Activated CD8-positive, alpha-beta memory T cell treated with anti-CD3 and anti-CD28 coated beads, Interleukin-2, amount 10 ng/mL, durations not matched to agents 7 days and 5 days (primary cell): Measurements from ENCODE around the gene NPW. TPM values are rescaled to one million over a fixed set of nuclear protein-coding genes. Genes with fewer than 3 reads are reported as not detected.
A peak's percentile ranks its signal among the peaks of the same experiment; 100 is the strongest.

Experiments used
- ATAC-seq: fragments of 150-1000 bp; cut with Tn5 transposase; one replicate; pipeline ENCODE4 v1.10.0; 2021; ENCODE audit warnings: moderate library complexity
- CTCF ChIA-PET: fragments of 350-600 bp; sonication (Branson Sonifier 250); formaldehyde crosslinking; loops from one replicate; lab custom pipeline; 2021; ENCODE audit warnings: antibody characterized with exemption; lab: Charles Lee
- DNase-seq: peaks from one replicate; pipeline ENCODE4 v3.0.0-alpha.2; 2020
- H3K27ac Mint-ChIP-seq: one replicate; pipeline ENCODE4 v1.8.0; 2021; ENCODE audit warnings: mild to moderate bottlenecking, mixed read lengths
- H3K27me3 Mint-ChIP-seq: one replicate; pipeline ENCODE4 v1.8.0; 2021; ENCODE audit warnings: mixed read lengths
- H3K36me3 Mint-ChIP-seq: one replicate; pipeline ENCODE4 v1.8.0; 2021; ENCODE audit warnings: mild to moderate bottlenecking, mixed read lengths
- H3K4me1 Mint-ChIP-seq: one replicate; pipeline ENCODE4 v1.8.0; 2021; ENCODE audit warnings: mixed read lengths
- H3K4me3 Mint-ChIP-seq: one replicate; pipeline ENCODE4 v1.8.0; 2021; ENCODE audit warnings: mild to moderate bottlenecking, moderate library complexity, mixed read lengths
- H3K9me3 Mint-ChIP-seq: one replicate; pipeline ENCODE4 v1.8.0; 2022; ENCODE audit warnings: low read depth, mixed read lengths
- total RNA-seq, 2 experiments: library from RNA; stranded (reverse); gene quantifications; one replicate each; pipeline ENCODE4 v1.2.3, GENCODE V29; 2021

NPW gene
- 1 to 10 TPM; 1.1 to 6.3 TPM for total RNA-seq

DNA sequence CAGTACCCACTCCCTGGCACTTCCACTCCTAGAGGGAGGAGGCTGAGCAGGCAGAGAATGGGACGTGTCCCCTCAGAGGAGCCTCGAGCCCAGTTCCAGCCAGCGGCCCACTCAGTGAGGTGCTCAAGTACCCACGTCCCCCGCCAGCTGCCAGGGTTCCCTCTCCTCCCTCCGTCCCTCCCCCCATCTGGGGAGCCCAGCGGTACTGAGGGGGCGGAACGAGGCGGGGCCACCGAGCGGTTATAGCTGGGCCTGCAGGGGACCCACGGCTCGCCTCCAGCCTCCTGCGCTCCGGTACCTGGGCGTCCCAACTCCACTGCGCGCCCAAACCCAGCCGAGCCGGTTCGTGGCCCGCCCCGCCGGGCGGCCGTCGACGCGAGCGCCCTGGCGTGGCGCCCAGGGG, at the start of gene NPW:
Gene NPW, plus strand, starts transcription at position 268 of the 403 bp plus-strand sequence.
- no peak for DNase-seq
- Mint-ChIP-seq H3K36me3 (no peaks in the 10 kb centered on the region), H3K27me3 (peaks cover 31% of the 10 kb centered on the region), H3K4me3 (no peak within 1 kb of the TSS), H3K27ac (no peak within 1 kb of the TSS), H3K9me3 (no peaks in the 10 kb centered on the region), H3K4me1 (peaks cover 12% of the 10 kb centered on the region)
- no peak for ATAC-seq
- CTCF ChIA-PET = interaction anchor here (1.5 to 7.6 kb wide), 2 partner anchors 11 to 123 kb away, joined by 3 to 118 read pairs; no protein-coding TSS in a partner anchor

DNA sequence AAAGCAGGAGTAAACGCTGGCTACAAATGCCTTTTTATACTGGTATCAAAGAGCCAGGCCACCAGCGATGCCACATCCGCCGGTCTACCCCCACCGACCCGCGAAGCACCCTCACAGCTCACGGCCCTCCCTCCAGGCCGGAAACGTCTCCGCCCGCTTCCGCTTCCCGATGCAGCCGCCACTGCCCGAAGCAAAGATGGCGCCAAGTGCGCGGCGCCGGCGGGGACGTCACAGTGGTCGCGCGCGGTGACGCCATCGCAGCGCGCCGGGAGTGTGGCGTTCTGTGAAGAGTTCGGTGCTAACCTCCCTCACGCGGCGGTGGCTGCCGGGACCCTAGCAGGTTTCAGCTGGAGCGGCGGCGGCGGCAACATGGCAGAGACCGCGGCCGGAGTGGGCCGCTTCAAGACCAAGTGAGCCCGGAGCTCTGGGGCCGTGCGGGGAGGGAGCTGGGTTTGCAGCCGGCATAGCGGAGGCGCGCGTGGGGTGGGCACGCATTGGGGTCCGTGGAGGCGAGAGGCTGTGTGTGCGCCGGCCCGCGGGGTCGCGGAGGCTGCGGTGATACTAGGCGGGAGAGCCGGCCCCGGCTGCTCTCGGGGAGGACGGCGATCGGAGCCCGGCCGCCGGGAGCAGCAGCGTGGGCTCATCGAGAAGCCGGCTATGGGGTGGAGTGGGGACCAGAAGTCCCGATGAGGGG, 47.6 kb upstream of the NPW start, which contains the start of gene TBL3:
Gene TBL3, plus strand, starts transcription at position 258 of the 694 bp plus-strand sequence. Its CDS starts 112 bp downstream, at position 370.
- peak within 1 kb of the TSS; percentile 98 for H3K27ac Mint-ChIP-seq
- H3K9me3 Mint-ChIP-seq = no peaks in the 10 kb centered on the region
- H3K27me3 Mint-ChIP-seq = no peaks in the 10 kb centered on the region
- peaks cover 25% of the 10 kb centered on the region for H3K4me1 Mint-ChIP-seq
- CTCF ChIA-PET = interaction anchor here (0.7 to 2.0 kb wide), 8 partner anchors 11 to 183 kb away, joined by 3 to 13 read pairs (median 3); partner anchors contain the start of genes GFER, MSRB1 and TRAF7
- DNase-seq (peak; percentile 98), ATAC-seq (peak; percentile 92)
- H3K36me3 Mint-ChIP-seq = peaks cover 2% of the 10 kb centered on the region
- H3K4me3 Mint-ChIP-seq = peak within 1 kb of the TSS; percentile 92

DNA sequence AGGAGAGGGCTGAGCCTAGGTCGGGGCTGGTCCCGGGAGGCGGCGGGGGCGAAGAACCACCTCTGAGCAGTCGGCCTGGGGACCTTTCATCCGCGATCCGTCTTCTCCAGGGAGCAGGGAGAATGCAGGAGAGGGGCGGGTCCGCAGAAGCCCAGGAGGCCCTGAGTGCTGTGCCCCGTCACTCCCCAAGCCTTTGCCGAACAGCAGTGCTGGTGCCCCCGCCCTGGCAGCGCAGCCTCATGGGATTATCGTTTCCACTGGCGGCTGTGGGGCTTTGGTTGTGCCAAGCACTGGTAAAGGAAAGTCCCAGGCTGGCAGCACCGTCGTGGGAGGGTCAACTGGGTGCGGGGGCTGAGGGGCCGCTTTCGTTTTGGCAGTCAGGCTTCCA, 47.1 kb upstream of the NPW start:
- Mint-ChIP-seq H3K36me3 (peaks cover 3% of the 10 kb centered on the region), H3K27me3 (no peaks in the 10 kb centered on the region), H3K27ac (peak overlapping the region; percentile 98), H3K4me3 (peak overlapping the region; percentile 92), H3K4me1 (peaks cover 25% of the 10 kb centered on the region), H3K9me3 (no peaks in the 10 kb centered on the region)
- CTCF ChIA-PET = interaction anchor here (0.9 to 2.0 kb wide), 5 partner anchors 11 to 50 kb away, joined by 3 to 13 read pairs (median 3); partner anchors contain the start of genes GFER and MSRB1
- ATAC-seq = peak; percentile 6
- DNase-seq = no peak

DNA sequence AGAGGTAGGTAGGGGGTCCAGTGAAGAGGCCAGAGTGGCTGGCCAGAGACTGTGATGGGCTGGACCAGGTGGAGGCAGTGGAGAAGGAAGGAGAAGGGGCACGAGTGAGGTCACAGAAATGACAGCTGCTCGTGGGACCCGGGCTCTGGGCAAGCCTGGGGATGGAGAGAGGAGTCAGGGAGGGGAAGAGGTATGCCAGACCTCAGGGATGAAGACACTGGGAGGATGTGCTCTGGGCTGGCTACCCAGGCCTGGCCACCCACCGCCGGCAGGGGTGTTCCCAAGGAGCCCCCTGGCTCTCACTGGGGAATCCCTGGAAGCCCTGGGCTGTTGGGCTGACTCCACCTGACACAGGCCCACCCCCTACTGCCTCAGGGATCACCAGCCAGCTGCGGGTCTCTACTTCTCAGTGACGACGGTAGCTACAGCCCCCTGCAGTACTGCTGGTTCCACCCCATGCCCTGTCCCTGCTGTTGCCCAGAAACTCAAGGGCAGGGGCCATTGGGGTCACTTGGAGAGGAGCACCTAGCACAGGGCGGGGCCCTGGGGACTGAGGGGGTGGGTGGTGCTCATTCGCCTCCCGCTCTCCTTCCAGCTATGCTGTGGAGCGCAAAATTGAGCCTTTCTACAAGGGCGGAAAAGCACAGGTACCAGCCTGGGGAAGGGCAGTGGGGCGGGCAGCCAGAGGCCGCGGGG, 46.0 kb upstream of the NPW start:
- Mint-ChIP-seq H3K9me3 (no peaks in the 10 kb centered on the region), H3K4me3 (no peak overlapping the region), H3K27ac (no peak overlapping the region), H3K27me3 (no peaks in the 10 kb centered on the region), H3K4me1 (peaks cover 25% of the 10 kb centered on the region), H3K36me3 (peaks cover 5% of the 10 kb centered on the region)
- CTCF ChIA-PET = interaction anchor here (1.1 kb wide), 1 partner anchor 49 kb away, joined by 3 read pairs; no protein-coding TSS in a partner anchor
- DNase-seq = no peak
- ATAC-seq = no peak

DNA sequence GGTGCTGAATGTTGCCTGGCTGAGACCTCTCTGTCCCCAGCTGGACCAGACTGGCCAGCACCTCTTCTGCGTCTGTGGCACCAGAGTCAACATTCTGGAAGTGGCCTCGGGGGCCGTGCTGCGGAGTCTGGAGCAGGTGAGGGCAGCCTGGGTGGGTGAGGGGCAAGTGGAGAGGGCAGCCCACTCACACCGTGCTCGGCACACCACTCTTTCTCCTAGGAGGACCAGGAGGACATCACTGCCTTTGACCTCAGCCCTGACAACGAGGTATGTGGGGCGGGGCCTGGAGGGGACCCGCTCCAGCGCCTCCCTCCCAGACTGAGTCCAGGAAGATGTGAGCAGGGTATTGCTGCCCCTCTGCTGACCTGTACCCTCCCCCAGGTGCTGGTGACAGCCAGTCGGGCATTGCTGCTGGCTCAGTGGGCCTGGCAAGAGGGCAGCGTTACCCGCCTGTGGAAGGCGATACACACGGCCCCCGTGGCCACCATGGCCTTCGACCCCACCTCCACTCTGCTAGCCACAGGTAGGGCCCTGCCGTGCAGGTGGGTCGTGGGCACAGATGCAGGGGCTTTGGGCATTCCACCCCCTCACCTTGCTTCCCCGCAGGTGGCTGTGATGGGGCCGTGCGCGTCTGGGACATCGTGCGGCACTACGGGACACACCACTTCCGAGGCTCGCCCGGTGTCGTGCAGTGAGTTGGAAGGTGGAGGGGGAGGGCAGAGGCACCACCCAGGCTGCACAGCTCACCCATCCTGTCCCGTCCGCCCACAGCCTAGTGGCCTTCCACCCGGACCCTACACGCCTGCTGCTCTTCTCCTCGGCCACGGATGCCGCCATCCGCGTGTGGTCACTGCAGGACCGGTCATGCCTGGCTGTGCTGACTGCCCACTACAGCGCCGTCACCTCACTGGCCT, 45.2 kb upstream of the NPW start:
- peaks cover under 1% of the 10 kb centered on the region for H3K27me3 Mint-ChIP-seq
- H3K4me1 Mint-ChIP-seq = peaks cover 25% of the 10 kb centered on the region
- no peak overlapping the region for H3K4me3 Mint-ChIP-seq
- ATAC-seq (no peak), DNase-seq (no peak)
- H3K36me3 Mint-ChIP-seq = peaks cover 5% of the 10 kb centered on the region
- CTCF ChIA-PET = no interaction called here
- no peaks in the 10 kb centered on the region for H3K9me3 Mint-ChIP-seq
- no peak overlapping the region for H3K27ac Mint-ChIP-seq

DNA sequence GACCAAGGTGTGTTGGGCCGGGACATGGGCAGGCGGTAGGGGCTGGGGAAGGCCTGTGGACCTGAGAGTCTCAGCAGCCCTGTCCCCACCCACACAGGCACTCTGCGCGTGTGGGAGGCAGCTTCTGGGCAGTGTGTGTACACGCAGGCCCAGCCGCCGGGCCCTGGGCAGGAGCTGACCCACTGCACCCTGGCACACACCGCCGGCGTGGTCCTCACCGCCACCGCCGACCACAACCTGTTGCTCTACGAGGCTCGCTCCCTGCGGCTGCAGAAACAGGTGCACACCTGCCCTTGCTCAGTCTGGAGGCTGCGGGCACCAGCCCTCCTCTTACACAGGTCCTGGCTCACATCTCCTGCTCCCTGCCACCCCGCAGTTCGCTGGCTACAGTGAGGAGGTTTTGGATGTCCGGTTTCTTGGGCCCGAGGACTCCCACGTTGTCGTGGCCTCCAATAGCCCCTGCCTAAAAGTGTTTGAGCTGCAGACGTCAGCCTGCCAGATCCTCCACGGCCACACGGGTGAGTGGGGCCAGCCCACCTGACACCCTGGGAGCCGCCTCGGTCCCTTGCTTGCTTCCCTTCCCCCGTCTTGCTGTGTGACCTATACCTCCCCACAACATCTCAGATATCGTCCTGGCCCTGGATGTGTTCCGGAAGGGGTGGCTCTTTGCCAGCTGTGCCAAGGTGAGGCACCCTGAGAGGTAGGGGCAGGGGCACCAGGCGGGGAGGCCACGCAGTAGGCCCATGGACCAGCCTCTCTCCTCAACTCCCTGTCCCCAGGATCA, 44.0 kb upstream of the NPW start:
- no peak overlapping the region for H3K4me3 Mint-ChIP-seq
- no peaks in the 10 kb centered on the region for H3K9me3 Mint-ChIP-seq
- DNase-seq (no peak), ATAC-seq (no peak)
- CTCF ChIA-PET = interaction anchor here (0.5 kb wide), 1 partner anchor 175 kb away, joined by 3 read pairs; no protein-coding TSS in a partner anchor
- no peak overlapping the region for H3K27ac Mint-ChIP-seq
- peaks cover 5% of the 10 kb centered on the region for H3K36me3 Mint-ChIP-seq
- H3K4me1 Mint-ChIP-seq = peaks cover 21% of the 10 kb centered on the region
- H3K27me3 Mint-ChIP-seq = peaks cover 12% of the 10 kb centered on the region

DNA sequence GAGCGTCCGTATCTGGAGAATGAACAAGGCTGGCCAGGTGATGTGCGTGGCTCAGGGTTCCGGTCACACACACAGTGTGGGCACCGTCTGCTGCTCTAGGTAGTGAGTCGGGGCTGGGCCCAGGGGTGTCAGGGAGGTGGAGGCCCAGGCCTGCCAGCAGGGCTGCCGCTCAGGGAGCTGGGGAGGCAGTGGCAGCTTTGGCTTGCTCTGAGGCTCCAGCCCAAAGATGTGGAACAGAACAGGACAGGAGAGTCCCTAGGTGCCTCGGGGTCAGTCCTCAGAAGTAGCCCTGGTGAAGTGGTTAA, 43.4 kb upstream of the NPW start:
- Mint-ChIP-seq H3K4me1 (peaks cover 16% of the 10 kb centered on the region), H3K9me3 (no peaks in the 10 kb centered on the region), H3K4me3 (no peak overlapping the region), H3K36me3 (peaks cover 5% of the 10 kb centered on the region), H3K27me3 (peaks cover 18% of the 10 kb centered on the region), H3K27ac (no peak overlapping the region)
- CTCF ChIA-PET = interaction anchor here (0.5 kb wide), 1 partner anchor 174 kb away, joined by 3 read pairs; no protein-coding TSS in a partner anchor
- ATAC-seq = no peak
- no peak for DNase-seq

DNA sequence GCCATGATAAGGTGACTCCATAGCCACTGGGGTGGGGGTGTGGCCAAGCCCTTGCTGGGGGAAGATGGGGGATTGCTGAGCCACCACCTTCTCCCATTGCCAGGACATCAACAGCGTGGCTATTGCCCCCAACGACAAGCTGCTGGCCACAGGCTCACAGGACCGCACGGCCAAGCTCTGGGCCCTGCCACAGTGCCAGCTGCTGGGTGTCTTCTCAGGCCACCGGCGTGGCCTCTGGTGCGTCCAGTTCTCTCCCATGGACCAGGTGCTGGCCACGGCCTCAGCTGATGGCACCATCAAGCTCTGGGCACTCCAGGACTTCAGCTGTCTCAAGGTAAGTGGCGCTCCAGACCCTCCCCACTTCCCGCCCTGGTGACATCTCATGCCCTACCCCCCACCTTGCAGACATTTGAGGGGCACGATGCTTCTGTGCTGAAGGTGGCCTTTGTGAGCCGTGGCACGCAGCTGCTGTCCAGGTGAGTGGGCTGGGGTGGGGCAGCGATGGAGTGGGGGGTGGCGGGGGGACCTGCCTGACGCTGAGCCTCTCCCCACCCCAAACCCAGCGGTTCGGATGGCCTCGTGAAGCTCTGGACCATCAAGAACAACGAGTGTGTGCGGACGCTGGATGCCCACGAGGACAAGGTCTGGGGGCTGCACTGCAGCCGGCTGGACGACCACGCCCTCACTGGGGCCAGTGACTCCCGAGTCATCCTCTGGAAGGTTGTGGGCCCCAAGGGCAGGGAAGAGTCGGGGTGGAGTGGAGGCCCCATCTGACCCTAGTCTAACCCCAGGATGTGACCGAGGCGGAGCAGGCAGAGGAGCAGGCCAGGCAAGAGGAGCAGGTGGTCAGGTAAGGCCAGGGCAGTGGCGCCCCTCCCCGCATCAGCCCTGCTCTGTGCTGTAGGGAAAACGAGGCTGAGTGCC, 42.4 kb upstream of the NPW start:
- Mint-ChIP-seq H3K9me3 (no peaks in the 10 kb centered on the region), H3K4me1 (peaks cover 10% of the 10 kb centered on the region), H3K36me3 (peaks cover 5% of the 10 kb centered on the region), H3K4me3 (no peak overlapping the region), H3K27ac (no peak overlapping the region), H3K27me3 (peaks cover 28% of the 10 kb centered on the region)
- DNase-seq (no peak), ATAC-seq (no peak)
- CTCF ChIA-PET = no interaction called here

DNA sequence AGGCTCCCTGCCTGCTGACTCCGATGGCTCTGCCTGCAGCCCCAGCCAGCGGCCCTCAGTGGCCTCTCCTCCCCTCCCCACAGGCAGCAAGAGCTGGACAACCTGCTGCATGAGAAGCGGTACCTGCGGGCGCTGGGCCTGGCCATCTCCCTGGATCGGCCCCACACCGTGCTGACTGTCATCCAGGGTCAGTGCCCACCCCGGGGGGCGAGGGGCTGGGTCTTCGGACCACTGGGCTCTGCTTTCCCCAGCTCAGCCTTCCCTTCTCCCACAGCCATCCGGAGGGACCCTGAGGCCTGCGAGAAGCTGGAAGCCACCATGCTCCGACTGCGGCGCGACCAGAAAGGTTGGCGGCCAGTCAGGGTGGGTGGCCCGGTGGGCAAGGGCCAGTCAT, 41.7 kb upstream of the NPW start:
- CTCF ChIA-PET = no interaction called here
- DNase-seq (no peak), ATAC-seq (no peak)
- Mint-ChIP-seq H3K9me3 (no peaks in the 10 kb centered on the region), H3K36me3 (peaks cover 5% of the 10 kb centered on the region), H3K27ac (no peak overlapping the region), H3K4me3 (no peak overlapping the region), H3K4me1 (peaks cover 6% of the 10 kb centered on the region), H3K27me3 (peaks cover 35% of the 10 kb centered on the region)

DNA sequence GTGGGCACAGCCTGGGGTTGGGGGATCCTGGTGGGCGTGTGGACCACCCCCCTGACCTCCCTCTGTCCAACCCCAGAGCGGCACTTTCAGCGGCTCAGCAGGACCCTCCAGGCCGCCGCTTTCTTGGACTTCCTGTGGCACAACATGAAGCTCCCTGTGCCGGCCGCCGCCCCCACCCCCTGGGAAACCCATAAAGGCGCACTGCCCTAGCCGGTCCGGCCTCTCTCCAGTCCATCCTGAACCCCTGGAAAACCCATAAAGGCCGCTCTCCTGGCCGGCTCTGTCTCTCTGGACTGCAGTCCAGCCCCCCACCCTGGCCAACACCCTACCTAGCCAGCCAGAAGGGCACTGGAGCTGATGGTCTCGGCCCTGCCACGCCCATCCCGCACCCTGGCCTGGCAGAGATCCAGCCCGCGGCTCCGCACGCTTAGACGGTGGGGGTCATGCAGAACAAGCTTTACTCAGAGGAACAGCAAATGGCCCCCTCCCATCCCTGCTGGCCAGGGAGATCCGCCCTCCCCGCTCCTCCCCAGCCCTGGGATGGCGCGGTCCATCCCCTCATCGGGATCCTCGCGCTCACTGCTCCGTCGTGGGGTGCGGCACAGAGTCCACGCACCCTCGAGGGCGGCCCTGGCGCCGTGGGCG, 41.0 kb upstream of the NPW start:
- Mint-ChIP-seq H3K27me3 (peaks cover 39% of the 10 kb centered on the region), H3K4me1 (no peaks in the 10 kb centered on the region), H3K36me3 (peaks cover 5% of the 10 kb centered on the region), H3K4me3 (no peak overlapping the region), H3K27ac (no peak overlapping the region), H3K9me3 (no peaks in the 10 kb centered on the region)
- no peak for DNase-seq
- CTCF ChIA-PET = no interaction called here
- no peak for ATAC-seq

DNA sequence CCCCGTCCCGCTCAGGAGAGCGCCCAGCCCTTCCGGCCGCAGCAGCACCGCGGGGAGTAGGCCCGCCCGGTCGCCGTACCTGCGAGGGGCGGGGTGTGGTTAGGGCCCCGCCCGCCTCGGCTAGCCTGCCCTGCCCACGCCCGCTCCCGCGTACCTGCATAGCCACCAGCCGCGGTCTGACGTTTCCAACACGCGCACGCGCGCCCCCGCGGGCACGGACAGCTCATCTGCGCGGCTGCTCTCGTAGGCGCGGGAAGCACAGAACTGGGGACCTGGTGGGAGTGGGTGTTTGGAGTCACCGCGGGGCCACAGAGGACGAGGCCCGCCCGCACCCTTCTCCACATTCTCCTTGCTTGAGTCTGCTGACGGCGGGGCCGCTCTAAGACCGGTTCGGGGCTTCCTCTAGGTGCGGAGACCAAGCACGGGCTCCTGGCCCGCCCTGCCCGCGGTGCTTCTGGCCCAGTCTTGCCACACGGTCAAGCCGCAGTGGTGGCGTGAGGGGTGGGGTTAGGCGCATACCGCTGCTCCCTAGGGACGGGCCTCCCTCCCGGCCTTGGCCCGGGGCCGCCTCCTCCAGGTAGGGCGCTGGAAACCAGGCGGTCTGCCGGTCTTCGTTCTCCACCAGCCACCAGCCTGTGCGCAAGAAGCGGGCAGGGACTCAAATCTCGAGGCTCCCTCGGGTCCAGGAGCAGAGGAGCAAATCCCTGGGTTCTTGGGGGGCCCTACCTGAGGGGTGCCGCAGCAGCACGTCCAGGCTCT, 40.1 kb upstream of the NPW start:
- Mint-ChIP-seq H3K9me3 (no peaks in the 10 kb centered on the region), H3K27me3 (peaks cover 39% of the 10 kb centered on the region), H3K4me3 (no peak overlapping the region), H3K27ac (no peak overlapping the region), H3K4me1 (no peaks in the 10 kb centered on the region), H3K36me3 (peaks cover 5% of the 10 kb centered on the region)
- CTCF ChIA-PET = no interaction called here
- DNase-seq (no peak), ATAC-seq (no peak)
